Esophagus muscularis mucosa (tissue), 3 donors: ENCODE results near the gene PTTG1IP2.

Experiments used
- CTCF ChIP-seq, 3 experiments: fragments of 200-600 bp in 2 of 3; fragments of 450-650 bp in 1 of 3; sonication (generic) in 2 of 3; IDR thresholded peaks; one replicate each; pipeline ENCODE4 v1.5.1; 2017 to 2019; ENCODE audit warnings: antibody characterized with exemption in 3 of 3, mild to moderate bottlenecking in 2 of 3, moderate library complexity in 1 of 3
- POLR2AphosphoS5 ChIP-seq, 2 donors: sonication (generic); formaldehyde crosslinking; IDR thresholded peaks; one replicate each; pipeline ENCODE4 v1.6.1; 2017; ENCODE audit warnings: antibody characterized with exemption in 2 of 2

GRCh38 chr7:90483251-90483650 lies 13.8 kb downstream of the PTTG1IP2 start:
- TF ChIP-seq CTCF (IDR thresholded peaks at IDR 0.05) (no peak), POLR2AphosphoS5 (IDR thresholded peaks at IDR 0.05) (no peak)
